GM12892 (cell line): ENCODE measurements around the gene AIF1.

Source experiments
- POLR2A ChIP-seq: IDR thresholded peaks from 2 replicates; pipeline ENCODE4 v1.6.1; 2011; ENCODE audit warnings: low read depth, low read length, control low read depth
- POLR2AphosphoS5 ChIP-seq: IDR thresholded peaks from 2 replicates; pipeline ENCODE4 v1.6.1; 2011; ENCODE audit warnings: low read depth, low read length, control low read depth

DNA sequence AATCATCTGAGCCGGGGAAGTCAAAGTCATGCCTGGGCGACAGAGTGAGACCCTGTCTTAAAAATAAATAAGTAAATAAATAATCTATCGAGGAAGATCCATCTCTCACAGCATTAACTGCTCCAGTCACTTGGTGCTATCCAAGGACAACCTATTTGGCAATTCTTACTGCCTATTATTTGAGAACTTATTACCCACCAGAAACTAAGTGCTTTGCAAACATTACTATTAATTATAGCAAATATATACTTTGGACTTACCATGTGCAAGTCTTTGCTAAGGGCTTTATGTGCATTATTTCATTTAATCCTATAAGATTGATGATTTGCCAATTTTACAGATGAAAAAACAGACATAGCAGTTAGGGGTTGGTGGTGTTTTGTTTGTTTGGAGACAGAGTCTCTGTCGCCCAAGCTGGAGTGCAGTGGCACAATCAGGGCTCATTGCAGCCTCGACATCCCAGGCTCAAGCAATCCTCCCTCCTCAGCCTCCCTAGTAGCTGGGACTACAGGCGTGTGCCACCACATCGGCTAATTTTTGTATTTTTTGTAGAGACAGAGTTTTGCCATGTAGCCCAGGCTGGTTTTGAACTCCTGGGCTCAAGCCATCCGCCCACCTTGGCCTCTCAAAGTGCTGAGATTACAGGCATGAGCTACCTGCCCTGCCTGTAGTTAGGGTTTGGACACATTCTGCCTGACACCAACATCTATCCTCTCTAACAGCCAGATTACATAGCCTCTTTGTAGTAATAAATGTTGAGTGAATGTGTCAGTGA lies 39.7 kb downstream of the AIF1 start:
- TF ChIP-seq POLR2A = no peak
- no peak for TF ChIP-seq POLR2AphosphoS5
